Hepatocyte (in vitro differentiated cells): ENCODE measurements around the gene TMEM231. TPM values are rescaled to one million over a fixed set of nuclear protein-coding genes. Genes with fewer than 3 reads are reported as not detected.

Source experiments
- DNase-seq: peaks from one replicate; pipeline ENCODE4 v3.0.0-alpha.2; 2016; ENCODE audit warnings: low spot score
- H2AFZ ChIP-seq: fragments of 200-600 bp; sonication (generic); 2 replicates; pipeline ENCODE4 v1.6.0; 2016; ENCODE audit warnings: antibody characterized with exemption, mild to moderate bottlenecking
- H3K27ac ChIP-seq: fragments of 200-600 bp; sonication (generic); 2 replicates; pipeline ENCODE4 v1.5.1; 2016; ENCODE audit warnings: mild to moderate bottlenecking
- H3K27me3 ChIP-seq: fragments of 200-600 bp; sonication (generic); 2 replicates; pipeline ENCODE4 v1.6.1; 2016
- H3K36me3 ChIP-seq: fragments of 200-600 bp; sonication (generic); replicated peaks from 2 replicates; pipeline ENCODE4 v1.5.1; 2016; ENCODE audit warnings: low read depth; ENCODE audit not compliant: insufficient read depth
- H3K4me1 ChIP-seq: fragments of 200-600 bp; sonication (generic); 2 replicates; pipeline ENCODE4 v1.5.1; 2016; ENCODE audit warnings: mild to moderate bottlenecking, moderate library complexity; ENCODE audit not compliant: insufficient read depth
- H3K4me2 ChIP-seq: fragments of 200-600 bp; sonication (generic); 2 replicates; pipeline ENCODE4 v1.6.0; 2016
- H3K4me3 ChIP-seq: fragments of 200-600 bp; sonication (generic); 2 replicates; pipeline ENCODE4 v1.5.1; 2016; ENCODE audit warnings: mild to moderate bottlenecking
- H3K79me2 ChIP-seq: fragments of 200-600 bp; sonication (generic); 2 replicates; pipeline ENCODE4 v1.6.0; 2017; ENCODE audit warnings: mild to moderate bottlenecking
- H3K9me2 ChIP-seq: fragments of 200-600 bp; sonication (generic); replicated peaks from 2 replicates; pipeline ENCODE4 v1.6.0; 2017; ENCODE audit warnings: mild to moderate bottlenecking; ENCODE audit not compliant: insufficient read depth
- H3K9me3 ChIP-seq: fragments of 200-600 bp; sonication (generic); 2 replicates; pipeline ENCODE4 v1.5.1; 2016; ENCODE audit warnings: low read depth, mild to moderate bottlenecking
- H4K20me1 ChIP-seq: fragments of 200-600 bp; sonication (generic); 2 replicates; pipeline ENCODE4 v1.6.0; 2016; ENCODE audit warnings: mild to moderate bottlenecking; ENCODE audit not compliant: insufficient read depth, poor library complexity, severe bottlenecking
- EZH2 ChIP-seq: fragments of 200-600 bp; sonication (generic); IDR thresholded peaks from 2 replicates; pipeline ENCODE4 v1.6.1; 2016; ENCODE audit warnings: antibody characterized with exemption, mild to moderate bottlenecking, borderline replicate concordance
- EZH2phosphoT487 ChIP-seq: fragments of 200-600 bp; sonication (generic); IDR thresholded peaks from one replicate; pipeline ENCODE4 v1.6.1; 2018; ENCODE audit warnings: antibody characterized with exemption, mild to moderate bottlenecking, low read depth, moderate library complexity; ENCODE audit not compliant: unreplicated experiment, severe bottlenecking
- WGBS: methylation state at CpG from one replicate; pipeline ENCODE4 v1.1.6; 2016; ENCODE audit warnings: low lambda C conversion rate; ENCODE audit errors: missing lambda C conversion rate; 5-methylcytosine and 5-hydroxymethylcytosine counted together
- polyA plus RNA-seq: library from polyadenylated mRNA; unstranded; fragments of >200 nt; fragmentation: Nextera tagmentation; extraction: Ambion mirVana; gene quantifications from 2 replicates; pipeline ENCODE4 v1.2.1, GENCODE V29; 2016
- total RNA-seq: library from RNA; depleted of rRNA; stranded (reverse); fragments of >200 nt; gene quantifications from 2 replicates; pipeline ENCODE4 v1.2.3, GENCODE V29; 2014
- TF ChIP-seq, protein P1 (sequence below): fragments of 200-600 bp; sonication (generic); IDR thresholded peaks from 2 replicates; pipeline ENCODE4 v1.5.1; 2016; ENCODE audit warnings: antibody characterized with exemption, mild to moderate bottlenecking; ENCODE audit not compliant: poor library complexity

The TMEM231 gene
- total and polyA plus RNA-seq, 2 experiments from 2014 or later, result 5.4 to 7.1 TPM

DNA sequence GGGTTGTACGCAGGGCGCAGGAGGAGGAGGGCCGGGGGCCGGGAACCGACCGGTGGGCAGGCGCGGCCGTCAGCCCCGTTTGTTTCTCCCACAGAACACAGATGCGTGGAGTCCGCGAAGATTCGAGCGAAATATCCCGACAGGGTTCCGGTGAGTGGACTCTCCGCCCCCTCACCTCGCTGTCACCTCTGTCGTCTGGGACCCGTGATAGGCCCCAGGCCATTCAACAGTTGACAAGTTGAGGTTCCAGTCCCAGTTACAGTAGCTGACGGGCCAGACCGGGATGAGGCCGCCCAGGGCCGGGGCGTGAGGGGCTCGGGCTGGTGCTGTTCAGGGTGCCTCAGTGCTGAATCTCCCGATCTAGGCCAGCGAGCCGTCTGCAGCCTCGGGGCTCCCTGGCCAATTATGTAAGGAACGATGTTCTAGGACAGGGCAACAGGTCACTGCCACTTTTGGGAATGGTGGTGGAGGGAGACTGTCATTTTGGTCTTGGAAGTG, 10.8 kb upstream of the TMEM231 start:
- H3K27me3 ChIP-seq, result peaks cover 4% of the 10 kb centered on the region
- H3K4me3 ChIP-seq, result peak overlapping the region; percentile 58
- peak overlapping the region; percentile 74 for H3K27ac ChIP-seq
- peak; percentile 37 for DNase-seq
- TF ChIP-seq, protein P1, sequence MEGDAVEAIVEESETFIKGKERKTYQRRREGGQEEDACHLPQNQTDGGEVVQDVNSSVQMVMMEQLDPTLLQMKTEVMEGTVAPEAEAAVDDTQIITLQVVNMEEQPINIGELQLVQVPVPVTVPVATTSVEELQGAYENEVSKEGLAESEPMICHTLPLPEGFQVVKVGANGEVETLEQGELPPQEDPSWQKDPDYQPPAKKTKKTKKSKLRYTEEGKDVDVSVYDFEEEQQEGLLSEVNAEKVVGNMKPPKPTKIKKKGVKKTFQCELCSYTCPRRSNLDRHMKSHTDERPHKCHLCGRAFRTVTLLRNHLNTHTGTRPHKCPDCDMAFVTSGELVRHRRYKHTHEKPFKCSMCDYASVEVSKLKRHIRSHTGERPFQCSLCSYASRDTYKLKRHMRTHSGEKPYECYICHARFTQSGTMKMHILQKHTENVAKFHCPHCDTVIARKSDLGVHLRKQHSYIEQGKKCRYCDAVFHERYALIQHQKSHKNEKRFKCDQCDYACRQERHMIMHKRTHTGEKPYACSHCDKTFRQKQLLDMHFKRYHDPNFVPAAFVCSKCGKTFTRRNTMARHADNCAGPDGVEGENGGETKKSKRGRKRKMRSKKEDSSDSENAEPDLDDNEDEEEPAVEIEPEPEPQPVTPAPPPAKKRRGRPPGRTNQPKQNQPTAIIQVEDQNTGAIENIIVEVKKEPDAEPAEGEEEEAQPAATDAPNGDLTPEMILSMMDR, result no peak
- TF ChIP-seq EZH2, result no peak
- TF ChIP-seq EZH2phosphoT487, result no peak
- H2AFZ ChIP-seq, result peak overlapping the region; percentile 55
- H3K9me2 ChIP-seq, result no peaks in the 10 kb centered on the region
- H3K79me2 ChIP-seq, result peaks cover 36% of the 10 kb centered on the region
- H3K4me2 ChIP-seq, result peak overlapping the region; percentile 96
- peaks cover 4% of the 10 kb centered on the region for H3K36me3 ChIP-seq
- no peaks in the 10 kb centered on the region for H3K9me3 ChIP-seq
- WGBS, result 6% methylated on average over 29 of the region's 32 CpGs
- peaks cover 26% of the 10 kb centered on the region for H4K20me1 ChIP-seq
- peaks cover 8% of the 10 kb centered on the region for H3K4me1 ChIP-seq

DNA sequence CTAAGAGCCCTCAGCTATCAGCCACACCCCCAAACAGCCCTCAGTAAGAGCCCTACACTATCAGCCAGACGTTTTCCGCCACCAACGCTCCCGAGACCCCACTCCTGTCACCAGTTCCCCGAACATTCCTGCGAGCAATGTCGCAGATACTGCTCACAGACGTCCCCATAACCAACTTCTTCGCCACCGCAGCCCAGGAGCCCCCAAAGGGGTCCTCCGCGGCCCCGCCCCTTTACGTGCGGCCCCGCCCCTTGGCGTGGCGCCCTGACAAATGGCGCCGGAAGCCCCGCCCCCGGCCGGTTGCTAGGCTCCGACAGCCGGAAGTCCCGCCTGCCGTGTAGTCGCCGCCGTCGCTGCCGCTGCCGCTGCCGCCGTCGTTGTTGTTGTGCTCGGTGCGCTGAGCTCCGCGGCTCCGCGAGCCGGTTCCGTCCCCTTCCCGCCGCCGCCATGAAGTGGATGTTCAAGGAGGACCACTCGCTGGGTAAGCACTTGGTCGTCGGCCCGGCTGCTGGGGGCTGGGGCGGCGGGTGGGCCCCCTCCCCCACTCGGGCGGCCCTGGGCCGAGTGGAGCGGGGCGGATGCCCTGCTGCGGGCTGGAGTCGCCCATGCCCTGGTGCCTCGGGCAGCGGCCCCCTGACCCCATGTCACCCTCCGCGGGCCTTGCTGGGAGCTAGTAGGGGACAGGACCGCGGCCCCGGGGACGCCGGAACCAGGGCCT, 10.1 kb upstream of the TMEM231 start, which contains the start of gene GABARAPL2:
TSS of gene GABARAPL2 (plus strand) at position 340 of the 718 bp plus-strand sequence. CDS start at position 448, 108 bp downstream.
- H2AFZ ChIP-seq, result peak within 1 kb of the TSS; percentile 55
- peaks cover 25% of the 10 kb centered on the region for H4K20me1 ChIP-seq
- peak within 1 kb of the TSS; percentile 58 for H3K4me3 ChIP-seq
- H3K4me2 ChIP-seq, result peak within 1 kb of the TSS; percentile 96
- under 1% methylated on average over 24 of the region's 69 CpGs for WGBS
- TF ChIP-seq EZH2phosphoT487 (no peak), EZH2 (no peak)
- TF ChIP-seq, protein P1, result no peak
- peak; percentile 97 for DNase-seq
- no peaks in the 10 kb centered on the region for H3K9me2 ChIP-seq
- peaks cover 8% of the 10 kb centered on the region for H3K4me1 ChIP-seq
- H3K79me2 ChIP-seq, result peaks cover 33% of the 10 kb centered on the region
- H3K27ac ChIP-seq, result peak within 1 kb of the TSS; percentile 87
- peaks cover 4% of the 10 kb centered on the region for H3K27me3 ChIP-seq
- H3K36me3 ChIP-seq, result peaks cover 4% of the 10 kb centered on the region
- no peaks in the 10 kb centered on the region for H3K9me3 ChIP-seq

DNA sequence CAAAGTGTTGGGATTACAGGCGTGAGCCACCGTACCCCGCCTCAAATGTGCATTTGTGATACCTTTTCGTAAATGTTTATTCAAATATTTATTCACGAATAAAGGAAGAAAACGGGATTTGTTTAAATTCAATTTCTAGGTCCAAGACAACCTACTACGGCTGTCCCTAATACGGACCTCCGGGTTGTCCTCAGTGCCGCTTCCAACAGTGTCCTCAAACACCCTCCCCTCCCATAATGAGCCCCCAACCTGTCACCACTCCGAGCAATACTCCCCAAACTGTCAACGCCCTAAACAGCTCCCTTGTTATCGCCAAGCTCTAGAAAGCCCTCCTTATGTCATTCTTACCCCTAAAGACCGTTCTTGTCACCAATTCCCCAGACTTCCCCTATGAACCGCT, 9.6 kb upstream of the TMEM231 start:
- Histone ChIP-seq H3K4me3 (peak overlapping the region; percentile 58), H3K9me2 (no peaks in the 10 kb centered on the region), H3K27me3 (peaks cover 4% of the 10 kb centered on the region), H4K20me1 (peaks cover 25% of the 10 kb centered on the region), H3K4me1 (peaks cover 8% of the 10 kb centered on the region), H3K9me3 (no peaks in the 10 kb centered on the region), H2AFZ (peak overlapping the region; percentile 55), H3K36me3 (peaks cover 4% of the 10 kb centered on the region), H3K4me2 (peak overlapping the region; percentile 94), H3K27ac (peak overlapping the region; percentile 87), H3K79me2 (peaks cover 32% of the 10 kb centered on the region)
- DNase-seq, result no peak
- WGBS, result 17% methylated on average over 15 of the region's 15 CpGs
- TF ChIP-seq EZH2, result no peak
- no peak for TF ChIP-seq EZH2phosphoT487
- TF ChIP-seq, protein P1, result no peak
